BLaER1 (cell line): ENCODE results near the gene DUSP28.

ENCODE experiments used
- H3K27ac ChIP-seq: shearing (Covaris generic); formaldehyde crosslinking; 2 replicates; pipeline ENCODE4 v1.8.1; 2022
- H3K27me3 ChIP-seq: shearing (Covaris generic); formaldehyde crosslinking; 2 replicates; pipeline ENCODE4 v1.8.1; 2022
- H3K36me3 ChIP-seq: shearing (Covaris generic); formaldehyde crosslinking; 2 replicates; pipeline ENCODE4 v1.8.1; 2022
- H3K4me1 ChIP-seq: shearing (Covaris generic); formaldehyde crosslinking; 2 replicates; pipeline ENCODE4 v1.8.1; 2022
- H3K4me2 ChIP-seq: shearing (Covaris generic); formaldehyde crosslinking; 2 replicates; pipeline ENCODE4 v1.8.1; 2022
- H3K4me3 ChIP-seq: shearing (Covaris generic); formaldehyde crosslinking; 2 replicates; pipeline ENCODE4 v1.8.1; 2022
- H3K9ac ChIP-seq: shearing (Covaris generic); formaldehyde crosslinking; 2 replicates; pipeline ENCODE4 v1.8.1; 2022
- H3K9me3 ChIP-seq: shearing (Covaris generic); formaldehyde crosslinking; 2 replicates; pipeline ENCODE4 v1.8.1; 2022
- H4K20me1 ChIP-seq: shearing (Covaris generic); formaldehyde crosslinking; 2 replicates; pipeline ENCODE4 v1.8.1; 2022
- Cebpa-rat ChIP-seq: shearing (Covaris generic); IDR thresholded peaks from 2 replicates; pipeline ENCODE4 v1.8.1; 2022

Gene DUSP28

GRCh38 chr2:240551288-240551687 lies 8.9 kb upstream of the DUSP28 start:
- peak overlapping the region; percentile 74 for H3K9ac ChIP-seq
- peak overlapping the region; percentile 53 for H3K4me3 ChIP-seq
- H3K27me3 ChIP-seq: no peaks in the 10 kb centered on the region
- H3K27ac ChIP-seq: peak overlapping the region; percentile 91
- TF ChIP-seq Cebpa-rat: no peak
- H4K20me1 ChIP-seq: peaks cover 20% of the 10 kb centered on the region; the same call in 1 of the 2 replicates
- peak overlapping the region; percentile 82 for H3K4me2 ChIP-seq
- H3K4me1 ChIP-seq: peaks cover 57% of the 10 kb centered on the region
- H3K36me3 ChIP-seq: peaks cover 38% of the 10 kb centered on the region
- peaks cover 9% of the 10 kb centered on the region for H3K9me3 ChIP-seq

DNA sequence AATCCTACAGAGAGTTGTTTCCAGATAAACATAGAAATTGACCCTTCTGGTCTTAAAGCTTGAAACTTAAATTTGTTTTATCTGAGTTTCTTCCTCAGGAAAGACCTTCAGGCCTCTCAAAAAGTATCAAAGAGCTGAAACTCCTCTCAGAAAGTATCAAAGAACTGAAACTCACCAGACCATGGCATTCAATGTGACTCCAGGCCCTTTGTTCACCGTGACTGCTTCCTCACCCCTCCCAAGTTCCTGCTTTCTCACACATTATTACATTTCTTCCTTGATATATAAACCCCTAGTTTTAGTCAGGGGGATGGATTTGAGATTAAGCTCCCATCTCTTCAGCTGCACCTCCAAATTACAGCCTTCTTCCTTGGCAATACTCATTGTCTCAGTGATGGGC lies 8.3 kb upstream of the DUSP28 start:
- Histone ChIP-seq H3K9me3 (peaks cover 9% of the 10 kb centered on the region), H3K27ac (peak overlapping the region; percentile 91), H3K4me2 (peak overlapping the region; percentile 82), H3K36me3 (peaks cover 43% of the 10 kb centered on the region), H3K4me3 (peak overlapping the region; percentile 53), H3K4me1 (peaks cover 62% of the 10 kb centered on the region), H3K27me3 (no peaks in the 10 kb centered on the region), H3K9ac (peak overlapping the region; percentile 74), H4K20me1 (peaks cover 24% of the 10 kb centered on the region; the same call in 1 of the 2 replicates)
- no peak for TF ChIP-seq Cebpa-rat

DNA sequence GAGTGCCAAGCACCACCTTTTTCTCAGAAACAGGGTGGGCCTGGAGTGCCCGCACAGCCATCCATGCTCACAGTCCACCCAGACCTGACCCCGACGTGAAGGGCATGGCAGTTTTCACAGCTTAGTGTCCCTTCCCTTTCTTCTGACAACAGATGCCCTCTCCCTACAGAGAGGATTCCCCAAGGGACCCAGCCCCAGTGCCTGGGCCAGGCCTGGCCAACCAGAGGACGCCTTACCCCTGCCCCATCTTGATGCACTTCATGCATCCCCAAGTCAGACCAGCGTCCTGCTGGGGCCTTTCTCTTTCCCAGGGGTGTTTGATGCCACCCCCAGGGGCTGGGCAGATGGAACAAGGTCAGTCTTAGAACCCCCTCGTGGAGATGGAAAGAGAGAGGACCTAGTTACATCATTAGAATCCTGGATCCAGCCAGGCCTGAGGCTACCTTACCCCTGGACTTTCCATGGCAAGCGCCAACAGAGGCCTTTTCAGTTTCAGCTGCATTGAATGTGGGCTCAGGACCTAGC lies 6.1 kb upstream of the DUSP28 start:
- TF ChIP-seq Cebpa-rat: no peak
- no peaks in the 10 kb centered on the region for H3K27me3 ChIP-seq
- H3K9ac ChIP-seq: 0 out of 2 replicates have a peak overlapping the region, but pooled peaks have one; percentile 32
- H3K4me1 ChIP-seq: peaks cover 81% of the 10 kb centered on the region
- H3K4me2 ChIP-seq: peak overlapping the region; percentile 82
- H3K36me3 ChIP-seq: peaks cover 64% of the 10 kb centered on the region
- peak overlapping the region; percentile 91 for H3K27ac ChIP-seq
- H4K20me1 ChIP-seq: peaks cover 41% of the 10 kb centered on the region; the same call in 1 of the 2 replicates
- no peak overlapping the region for H3K4me3 ChIP-seq
- peaks cover 5% of the 10 kb centered on the region for H3K9me3 ChIP-seq

GRCh38 chr2:240554767-240555493 lies 5.2 kb upstream of the DUSP28 start:
- Histone ChIP-seq H3K4me1 (peaks cover 90% of the 10 kb centered on the region), H3K4me3 (no peak overlapping the region), H4K20me1 (peaks cover 48% of the 10 kb centered on the region; the same call in 1 of the 2 replicates), H3K9ac (0 out of 2 replicates have a peak overlapping the region, but pooled peaks have one; percentile 32), H3K27ac (peak overlapping the region; percentile 91), H3K36me3 (peaks cover 69% of the 10 kb centered on the region), H3K9me3 (peaks cover 5% of the 10 kb centered on the region), H3K4me2 (peak overlapping the region; percentile 82), H3K27me3 (no peaks in the 10 kb centered on the region)
- TF ChIP-seq Cebpa-rat: no peak

- Histone ChIP-seq H3K27me3 (no peaks in the 10 kb centered on the region), H3K36me3 (peaks cover 68% of the 10 kb centered on the region), H3K9me3 (peaks cover 4% of the 10 kb centered on the region), H3K4me3 (no peak overlapping the region), H3K4me2 (peak overlapping the region; percentile 82), H3K4me1 (peaks cover 90% of the 10 kb centered on the region), H4K20me1 (peaks cover 48% of the 10 kb centered on the region; the same call in 1 of the 2 replicates), H3K9ac (no peak overlapping the region), H3K27ac (0 out of 2 replicates have a peak overlapping the region, but pooled peaks have one; percentile 22)
- no peak for TF ChIP-seq Cebpa-rat
These were observed 4.5 kb upstream of the DUSP28 start for GRCh38 chr2:240555541-240556250.

DNA sequence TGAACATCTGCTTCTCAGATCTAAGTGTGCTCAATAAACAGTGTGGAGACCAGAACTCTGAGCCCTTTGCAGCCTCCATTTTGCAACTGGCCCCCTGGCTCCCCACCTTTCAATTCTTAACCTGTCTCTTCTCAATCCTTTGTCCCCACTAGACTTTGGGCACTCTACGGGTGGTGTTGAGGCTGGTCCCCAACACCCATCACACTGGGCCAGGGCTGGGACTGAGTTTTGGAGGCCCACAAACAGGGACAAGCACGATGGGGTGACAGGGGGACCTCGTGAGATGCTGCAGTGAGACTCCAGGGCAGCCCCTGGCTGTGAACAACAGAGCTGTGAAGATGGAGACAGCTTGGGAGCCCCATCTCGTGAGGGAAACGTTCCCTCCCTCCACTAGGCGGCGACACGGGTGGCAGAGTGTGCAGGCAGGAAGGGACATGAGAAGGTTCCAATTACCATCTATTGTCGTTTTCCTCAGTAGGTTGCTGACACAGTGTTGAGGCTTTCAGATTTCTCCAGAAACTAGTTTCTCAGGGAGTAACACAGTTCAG lies 3.5 kb upstream of the DUSP28 start:
- H3K4me3 ChIP-seq: no peak overlapping the region
- H3K4me2 ChIP-seq: peak overlapping the region; percentile 22; the same call in 1 of the 2 replicates

GRCh38 chr2:240557101-240557751 lies 2.9 kb upstream of the DUSP28 start:
- Histone ChIP-seq H3K27me3 (no peaks in the 10 kb centered on the region), H3K27ac (peak overlapping the region; percentile 30; the same call in 1 of the 2 replicates), H3K9me3 (no peaks in the 10 kb centered on the region), H3K9ac (no peak overlapping the region), H3K4me2 (peak overlapping the region; percentile 22; the same call in 1 of the 2 replicates), H3K4me3 (no peak overlapping the region), H4K20me1 (peaks cover 48% of the 10 kb centered on the region; the same call in 1 of the 2 replicates), H3K36me3 (peaks cover 65% of the 10 kb centered on the region), H3K4me1 (peaks cover 78% of the 10 kb centered on the region)
- TF ChIP-seq Cebpa-rat: no peak

More for the DNA sequence above, 3.5 kb upstream of the DUSP28 start:
- H3K36me3 ChIP-seq: peaks cover 65% of the 10 kb centered on the region
- peaks cover 80% of the 10 kb centered on the region for H3K4me1 ChIP-seq
- peaks cover 48% of the 10 kb centered on the region; the same call in 1 of the 2 replicates for H4K20me1 ChIP-seq
- no peaks in the 10 kb centered on the region for H3K27me3 ChIP-seq
- no peak overlapping the region; the same call in 1 of the 2 replicates for H3K27ac ChIP-seq
- no peak overlapping the region for H3K9ac ChIP-seq
- H3K9me3 ChIP-seq: no peaks in the 10 kb centered on the region
- TF ChIP-seq Cebpa-rat: no peak

- H3K4me2 ChIP-seq: peak within 1 kb of the TSS; percentile 92
- H3K27ac ChIP-seq: peak within 1 kb of the TSS; percentile 99
- no peak for TF ChIP-seq Cebpa-rat
- H3K4me3 ChIP-seq: no peak within 1 kb of the TSS
- H3K9ac ChIP-seq: no peak within 1 kb of the TSS
- H3K9me3 ChIP-seq: no peaks in the 10 kb centered on the region
- H3K36me3 ChIP-seq: peaks cover 66% of the 10 kb centered on the region
- H3K27me3 ChIP-seq: no peaks in the 10 kb centered on the region
- peaks cover 48% of the 10 kb centered on the region; the same call in 1 of the 2 replicates for H4K20me1 ChIP-seq
- H3K4me1 ChIP-seq: peaks cover 78% of the 10 kb centered on the region
These were observed 2.3 kb upstream of the DUSP28 start, which contains the start of gene ANKMY1 for GRCh38 chr2:240557808-240558207. Gene ANKMY1, minus strand, starts transcription at chr2:240557988. Its CDS starts 653 bp downstream, at chr2:240557335.

- 0 out of 2 replicates have a peak overlapping the region, but pooled peaks have one; percentile 99 for H3K27ac ChIP-seq
- H4K20me1 ChIP-seq: peaks cover 48% of the 10 kb centered on the region; the same call in 1 of the 2 replicates
- peaks cover 66% of the 10 kb centered on the region for H3K36me3 ChIP-seq
- peaks cover 78% of the 10 kb centered on the region for H3K4me1 ChIP-seq
- TF ChIP-seq Cebpa-rat: no peak
- H3K4me2 ChIP-seq: peak overlapping the region; percentile 92; the same call in 1 of the 2 replicates
- no peak overlapping the region for H3K4me3 ChIP-seq
- H3K9ac ChIP-seq: no peak overlapping the region
- no peaks in the 10 kb centered on the region for H3K27me3 ChIP-seq
- no peaks in the 10 kb centered on the region for H3K9me3 ChIP-seq
These were observed 1.9 kb upstream of the DUSP28 start for GRCh38 chr2:240558236-240558761.
